GM23338 (cell line): ENCODE results near the gene PPP1R13L. TPM values are rescaled to one million over a fixed set of nuclear protein-coding genes. Genes with fewer than 3 reads are reported as not detected.

ENCODE experiments used
- ATAC-seq: fragments of 200-7000 bp; cut with Tn5 transposase; 3 replicates; pipeline ENCODE4 v1.9.1; 2020
- DNase-seq: peaks from one replicate; pipeline ENCODE4 v3.0.0-alpha.2; 2015; ENCODE audit warnings: low spot score
- H2AFZ ChIP-seq: fragments of 200-600 bp; sonication (generic); 2 replicates; pipeline ENCODE4 v1.8.0; 2016; ENCODE audit warnings: antibody characterized with exemption, mild to moderate bottlenecking, moderate library complexity
- H3F3A ChIP-seq: fragments of 200-600 bp; sonication (generic); replicated peaks from 2 replicates; pipeline ENCODE4 v1.8.0; 2017; ENCODE audit warnings: antibody characterized with exemption, mixed run types, low read depth
- H3K27ac ChIP-seq: fragments of 200-600 bp; sonication (generic); 2 replicates; pipeline ENCODE4 v1.6.1; 2016; ENCODE audit warnings: low read depth
- H3K27me3 ChIP-seq: fragments of 200-600 bp; sonication (generic); 2 replicates; pipeline ENCODE4 v1.8.0; 2016; ENCODE audit warnings: mild to moderate bottlenecking, mixed run types, moderate library complexity; ENCODE audit not compliant: insufficient read depth
- H3K36me3 ChIP-seq: fragments of 200-600 bp; sonication (generic); 2 replicates; pipeline ENCODE4 v1.8.0; 2016; ENCODE audit warnings: mild to moderate bottlenecking; ENCODE audit not compliant: insufficient read depth
- H3K4me1 ChIP-seq: fragments of 200-600 bp; sonication (generic); 2 replicates; pipeline ENCODE4 v1.8.0; 2016; ENCODE audit warnings: mild to moderate bottlenecking, moderate library complexity; ENCODE audit not compliant: insufficient read depth
- H3K4me2 ChIP-seq: fragments of 200-600 bp; sonication (generic); 2 replicates; pipeline ENCODE4 v1.7.1; 2017; ENCODE audit warnings: mixed run types
- H3K4me3 ChIP-seq: fragments of 200-600 bp; sonication (generic); 2 replicates; pipeline ENCODE4 v1.6.1; 2016; ENCODE audit warnings: mixed run types
- H3K79me2 ChIP-seq: fragments of 200-600 bp; sonication (generic); replicated peaks from 2 replicates; pipeline ENCODE4 v1.8.0; 2017; ENCODE audit warnings: mild to moderate bottlenecking; ENCODE audit not compliant: insufficient read depth
- H3K9me2 ChIP-seq: fragments of 200-600 bp; sonication (generic); 2 replicates; pipeline ENCODE4 v1.8.0; 2017; ENCODE audit not compliant: insufficient read depth
- H4K20me1 ChIP-seq: fragments of 200-600 bp; sonication (generic); replicated peaks from 2 replicates; pipeline ENCODE4 v1.8.0; 2017; ENCODE audit warnings: mild to moderate bottlenecking; ENCODE audit not compliant: insufficient read depth
- H3K27ac Mint-ChIP-seq: 2 replicates; pipeline ENCODE4 v1.8.0; 2020; ENCODE audit warnings: inconsistent platforms, mild to moderate bottlenecking, moderate library complexity, mixed read lengths
- H3K27me3 Mint-ChIP-seq: 3 replicates; pipeline ENCODE4 v1.8.0; 2022; ENCODE audit warnings: low read depth, mild to moderate bottlenecking, moderate library complexity, mixed read lengths, inconsistent platforms; ENCODE audit not compliant: insufficient read depth, poor library complexity
- H3K36me3 Mint-ChIP-seq: 3 replicates; pipeline ENCODE4 v1.8.0; 2021; ENCODE audit warnings: low read depth, mild to moderate bottlenecking, inconsistent platforms, moderate library complexity, mixed read lengths
- H3K4me1 Mint-ChIP-seq: 3 replicates; pipeline ENCODE4 v1.8.0; 2020; ENCODE audit warnings: mild to moderate bottlenecking, inconsistent platforms, mixed read lengths
- H3K4me3 Mint-ChIP-seq: 3 replicates; pipeline ENCODE4 v1.8.0; 2021; ENCODE audit warnings: moderate library complexity, mild to moderate bottlenecking, inconsistent platforms, mixed read lengths
- H3K9me3 Mint-ChIP-seq: 3 replicates; pipeline ENCODE4 v1.8.0; 2020; ENCODE audit warnings: moderate library complexity, mild to moderate bottlenecking, inconsistent platforms, mixed read lengths
- CREB1 ChIP-seq: fragments of 250-450 bp; sonication (Bioruptor Pico); IDR thresholded peaks from 2 replicates; pipeline ENCODE4 v1.5.0; 2020; ENCODE audit warnings: low read depth, mild to moderate bottlenecking, moderate library complexity
- CTCF ChIP-seq, 2 experiments: fragments of 200-600 bp in 1 of 2; sonication (generic) in 1 of 2; conservative IDR thresholded peaks; 2 replicates each; pipeline versions ENCODE4 v1.5.1 to v1.6.1; 2016 to 2017; ENCODE audit warnings: antibody characterized with exemption in 2 of 2, low read depth in 2 of 2, mild to moderate bottlenecking in 2 of 2, moderate library complexity in 1 of 2
- ETS1 ChIP-seq: IDR thresholded peaks from 2 replicates; pipeline ENCODE4 v1.6.1; 2016; ENCODE audit warnings: antibody characterized with exemption
- EZH2 ChIP-seq: fragments of 200-600 bp; sonication (generic); IDR thresholded peaks from one replicate; pipeline ENCODE4 v1.8.0; 2017; ENCODE audit warnings: antibody characterized with exemption, mild to moderate bottlenecking, low read depth; ENCODE audit not compliant: unreplicated experiment
- EZH2phosphoT487 ChIP-seq: fragments of 200-600 bp; sonication (generic); IDR thresholded peaks from one replicate; pipeline ENCODE4 v1.8.1; 2018; ENCODE audit warnings: antibody characterized with exemption; ENCODE audit not compliant: unreplicated experiment
- JUNB ChIP-seq: IDR thresholded peaks from one replicate; pipeline ENCODE4 v1.6.1; 2016; ENCODE audit warnings: antibody characterized with exemption; ENCODE audit not compliant: unreplicated experiment
- NANOG ChIP-seq: IDR thresholded peaks from 2 replicates; pipeline ENCODE4 v1.6.1; 2016; ENCODE audit warnings: antibody characterized with exemption, borderline replicate concordance
- POLR2AphosphoS5 ChIP-seq: IDR thresholded peaks from 2 replicates; pipeline ENCODE4 v1.6.1; 2016; ENCODE audit warnings: antibody characterized with exemption, low read depth
- REST ChIP-seq: IDR thresholded peaks from one replicate; pipeline ENCODE4 v1.6.1; 2018; ENCODE audit warnings: antibody characterized with exemption; ENCODE audit not compliant: unreplicated experiment
- STAT1 ChIP-seq: IDR thresholded peaks from one replicate; pipeline ENCODE4 v1.6.1; 2016; ENCODE audit warnings: antibody characterized with exemption; ENCODE audit not compliant: unreplicated experiment
- ZNF114 ChIP-seq: fragments of 250-450 bp; sonication (Bioruptor Pico); IDR thresholded peaks from 2 replicates; pipeline ENCODE4 v1.5.0; 2020; ENCODE audit warnings: mild to moderate bottlenecking, moderate library complexity
- ZNF331 ChIP-seq: fragments of 250-450 bp; sonication (Bioruptor Pico); IDR thresholded peaks from 2 replicates; pipeline ENCODE4 v1.5.0; 2020; ENCODE audit warnings: low read depth, mild to moderate bottlenecking, moderate library complexity
- ZNF462 ChIP-seq: fragments of 250-450 bp; sonication (Bioruptor Pico); IDR thresholded peaks from 2 replicates; pipeline ENCODE4 v1.5.0; 2020; ENCODE audit warnings: mild to moderate bottlenecking, moderate library complexity
- polyA plus RNA-seq: library from polyadenylated mRNA; unstranded; fragments of >200 nt; fragmentation: Nextera tagmentation; extraction: Ambion mirVana; gene quantifications from 2 replicates; pipeline ENCODE4 v1.2.1, GENCODE V29; 2016
- total RNA-seq: library from RNA; depleted of rRNA; stranded (reverse); fragments of >200 nt; shearing (Covaris generic); gene quantifications from 2 replicates; pipeline ENCODE4 v1.2.3, GENCODE V29; 2014

Gene PPP1R13L
- total and polyA plus RNA-seq, 2 experiments from 2014 or later: 9.6 to 15.5 TPM

GRCh38 chr19:45400192-45400591, 4.7 kb downstream of the PPP1R13L start:
- H3K36me3 Mint-ChIP-seq: no peaks in the 10 kb centered on the region; the same call in 2 of the 3 replicates
- no peak for DNase-seq
- H3K27me3 Mint-ChIP-seq: peaks cover 58% of the 10 kb centered on the region

More at GRCh38 chr19:45400192-45400591, 4.7 kb downstream of the PPP1R13L start:
- no peak overlapping the region for H3K27ac Mint-ChIP-seq
- no peaks in the 10 kb centered on the region; the same call in 1 of the 2 replicates for H3K79me2 ChIP-seq
- H3K9me2 ChIP-seq: no peaks in the 10 kb centered on the region
- peaks cover 3% of the 10 kb centered on the region; the same call in 2 of the 3 replicates for H3K9me3 Mint-ChIP-seq
- H3K4me1 ChIP-seq: peaks cover 24% of the 10 kb centered on the region
- H3K4me2 ChIP-seq: no peak overlapping the region
- H3K4me3 Mint-ChIP-seq: no peak overlapping the region
- H3K27ac ChIP-seq: no peak overlapping the region
- ATAC-seq: no peak
- peaks cover 25% of the 10 kb centered on the region for H4K20me1 ChIP-seq
- no peak overlapping the region for H2AFZ ChIP-seq
- H3F3A ChIP-seq: peaks cover 22% of the 10 kb centered on the region; the same call in 1 of the 2 replicates
- peaks cover 24% of the 10 kb centered on the region for H3K4me1 Mint-ChIP-seq
- H3K4me3 ChIP-seq: no peak overlapping the region
- H3K27me3 ChIP-seq: peaks cover 64% of the 10 kb centered on the region
- TF ChIP-seq REST: no peak
- no peak for TF ChIP-seq ZNF462
- no peak for TF ChIP-seq ZNF331 (CRISPR knock-in tag)
- TF ChIP-seq JUNB: no peak
- TF ChIP-seq EZH2: no peak
- no peak for TF ChIP-seq CREB1 (CRISPR knock-in tag)
- TF ChIP-seq ETS1: no peak
- TF ChIP-seq POLR2AphosphoS5: no peak
- no peak for TF ChIP-seq ZNF114 (CRISPR knock-in tag)
- TF ChIP-seq NANOG: no peak
- TF ChIP-seq EZH2phosphoT487: no peak
- no peak for TF ChIP-seq CTCF (conservative IDR thresholded peaks at IDR 0.05; ENCODE audit: low read depth in 2 of 2)
- no peak for TF ChIP-seq STAT1
- no peaks in the 10 kb centered on the region for H3K36me3 ChIP-seq
